LNCaP clone FGC (cell line): ENCODE measurements around the gene ATRNL1.

ENCODE experiments used
- DNase-seq: peaks from one replicate; pipeline ENCODE4 v3.0.0-alpha.2; 2011; ENCODE audit warnings: low read depth
- H3K4me3 ChIP-seq: 2 replicates; pipeline ENCODE4 v1.5.1; 2011; ENCODE audit warnings: mild to moderate bottlenecking, low read depth, low read length, control low read depth
- CTCF ChIP-seq: IDR thresholded peaks from 2 replicates; pipeline ENCODE4 v1.5.1; 2012; ENCODE audit warnings: mild to moderate bottlenecking; ENCODE audit not compliant: control insufficient read depth, insufficient read depth; ENCODE audit errors: extremely low read depth

Gene ATRNL1

GRCh38 chr10:115921795-115922194 lies 828.6 kb downstream of the ATRNL1 start:
- no peak for DNase-seq
- no peak for TF ChIP-seq CTCF
- H3K4me3 ChIP-seq = no peak overlapping the region

GRCh38 chr10:115931309-115931708 lies 838.1 kb downstream of the ATRNL1 start:
- DNase-seq = no peak
- no peak overlapping the region for H3K4me3 ChIP-seq
- TF ChIP-seq CTCF = no peak

- TF ChIP-seq CTCF = no peak
- DNase-seq = no peak
- no peak overlapping the region for H3K4me3 ChIP-seq
Measured at GRCh38 chr10:115932099-115932498, 838.9 kb downstream of the ATRNL1 start.

GRCh38 chr10:115933098-115933497 lies 839.9 kb downstream of the ATRNL1 start:
- no peak for TF ChIP-seq CTCF
- H3K4me3 ChIP-seq = no peak overlapping the region
- no peak for DNase-seq

- no peak for DNase-seq
- no peak for TF ChIP-seq CTCF
- H3K4me3 ChIP-seq = no peak overlapping the region
Measured at GRCh38 chr10:115935731-115936130, 842.6 kb downstream of the ATRNL1 start.

GRCh38 chr10:115936926-115937767 lies 844.0 kb downstream of the ATRNL1 start:
- no peak overlapping the region for H3K4me3 ChIP-seq
- TF ChIP-seq CTCF = no peak
- DNase-seq = no peak

GRCh38 chr10:115937768-115938056 lies 844.5 kb downstream of the ATRNL1 start:
- TF ChIP-seq CTCF = no peak
- no peak overlapping the region for H3K4me3 ChIP-seq
- no peak for DNase-seq
